ENCODE data around the gene EIF4E1B. TPM values are rescaled to one million over a fixed set of nuclear protein-coding genes. Genes with fewer than 3 reads are reported as not detected.
"Not testable (repeated sequence)": the region's sequence is repeated elsewhere in the genome, so short reads cannot be mapped to it uniquely, and the experiment has no call there.

The EIF4E1B gene
- total and polyA plus RNA-seq, 7 donors, result 0.36 TPM; not detected in 6

DNA sequence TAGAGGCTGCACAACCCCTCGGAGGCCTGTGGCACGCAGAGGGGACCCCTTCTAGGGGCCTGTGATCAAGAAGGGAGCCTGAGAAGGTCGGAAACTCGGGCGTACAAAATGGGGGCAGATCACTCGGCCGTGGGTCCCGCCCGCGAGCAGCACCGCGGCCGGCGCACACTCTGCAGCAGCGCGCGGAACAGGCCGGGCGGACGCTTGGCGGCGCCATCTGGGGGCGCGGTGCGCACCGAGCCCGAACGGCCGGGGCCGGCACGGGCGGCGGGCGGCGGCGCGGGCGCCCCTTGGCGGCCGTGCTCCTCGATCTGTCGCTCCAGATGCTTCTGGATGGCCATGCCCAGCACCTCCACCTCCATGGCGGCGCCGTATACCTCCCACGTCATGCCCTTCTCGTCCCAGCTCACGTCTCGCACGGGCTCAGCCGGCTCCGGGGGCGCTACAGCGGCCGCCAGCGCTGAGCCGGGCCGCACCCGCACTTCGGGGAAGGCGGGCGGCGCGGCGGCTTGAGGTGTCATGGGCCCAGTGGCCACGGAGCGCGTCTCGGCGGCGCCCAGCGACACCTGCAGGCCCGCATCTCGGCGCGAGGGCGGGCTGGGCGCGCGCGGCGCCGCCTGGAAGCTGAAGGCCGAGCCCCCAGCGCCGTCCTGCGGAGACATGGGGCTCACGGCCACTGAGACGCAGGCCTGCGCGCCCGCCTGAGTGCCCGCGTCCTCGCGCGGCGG lies 33.6 kb upstream of the EIF4E1B start:
- Histone ChIP-seq H3K27ac (no peak overlapping the region), H3K36me3 (no peaks in the 10 kb centered on the region), H3K9me3 (no peaks in the 10 kb centered on the region), H3K4me1 (peaks cover 0 to 13% (median 9%) of the 10 kb centered on the region in 4 donors), H3K27me3 (peaks cover 5 to 37% (median 8%) of the 10 kb centered on the region in 3 donors), H3K4me3 (peak overlapping the region in 3 of 4 donors; percentile 30 to 48 (median 46))
- no peak for DNase-seq
- intact Hi-C loops (cut with DNase I), result no loop called here
- 3 to 4% methylated on average over 98 of the region's 98 CpGs for WGBS, 2 donors
- TF ChIP-seq POLR2AphosphoS5 (IDR thresholded peaks at IDR 0.05), result no peak
- no peak for TF ChIP-seq EP300 (IDR thresholded peaks at IDR 0.05)
- TF ChIP-seq, protein P1, sequence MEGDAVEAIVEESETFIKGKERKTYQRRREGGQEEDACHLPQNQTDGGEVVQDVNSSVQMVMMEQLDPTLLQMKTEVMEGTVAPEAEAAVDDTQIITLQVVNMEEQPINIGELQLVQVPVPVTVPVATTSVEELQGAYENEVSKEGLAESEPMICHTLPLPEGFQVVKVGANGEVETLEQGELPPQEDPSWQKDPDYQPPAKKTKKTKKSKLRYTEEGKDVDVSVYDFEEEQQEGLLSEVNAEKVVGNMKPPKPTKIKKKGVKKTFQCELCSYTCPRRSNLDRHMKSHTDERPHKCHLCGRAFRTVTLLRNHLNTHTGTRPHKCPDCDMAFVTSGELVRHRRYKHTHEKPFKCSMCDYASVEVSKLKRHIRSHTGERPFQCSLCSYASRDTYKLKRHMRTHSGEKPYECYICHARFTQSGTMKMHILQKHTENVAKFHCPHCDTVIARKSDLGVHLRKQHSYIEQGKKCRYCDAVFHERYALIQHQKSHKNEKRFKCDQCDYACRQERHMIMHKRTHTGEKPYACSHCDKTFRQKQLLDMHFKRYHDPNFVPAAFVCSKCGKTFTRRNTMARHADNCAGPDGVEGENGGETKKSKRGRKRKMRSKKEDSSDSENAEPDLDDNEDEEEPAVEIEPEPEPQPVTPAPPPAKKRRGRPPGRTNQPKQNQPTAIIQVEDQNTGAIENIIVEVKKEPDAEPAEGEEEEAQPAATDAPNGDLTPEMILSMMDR (IDR thresholded peaks at IDR 0.05), result peak in 1 of 4 experiments; percentile 9

DNA sequence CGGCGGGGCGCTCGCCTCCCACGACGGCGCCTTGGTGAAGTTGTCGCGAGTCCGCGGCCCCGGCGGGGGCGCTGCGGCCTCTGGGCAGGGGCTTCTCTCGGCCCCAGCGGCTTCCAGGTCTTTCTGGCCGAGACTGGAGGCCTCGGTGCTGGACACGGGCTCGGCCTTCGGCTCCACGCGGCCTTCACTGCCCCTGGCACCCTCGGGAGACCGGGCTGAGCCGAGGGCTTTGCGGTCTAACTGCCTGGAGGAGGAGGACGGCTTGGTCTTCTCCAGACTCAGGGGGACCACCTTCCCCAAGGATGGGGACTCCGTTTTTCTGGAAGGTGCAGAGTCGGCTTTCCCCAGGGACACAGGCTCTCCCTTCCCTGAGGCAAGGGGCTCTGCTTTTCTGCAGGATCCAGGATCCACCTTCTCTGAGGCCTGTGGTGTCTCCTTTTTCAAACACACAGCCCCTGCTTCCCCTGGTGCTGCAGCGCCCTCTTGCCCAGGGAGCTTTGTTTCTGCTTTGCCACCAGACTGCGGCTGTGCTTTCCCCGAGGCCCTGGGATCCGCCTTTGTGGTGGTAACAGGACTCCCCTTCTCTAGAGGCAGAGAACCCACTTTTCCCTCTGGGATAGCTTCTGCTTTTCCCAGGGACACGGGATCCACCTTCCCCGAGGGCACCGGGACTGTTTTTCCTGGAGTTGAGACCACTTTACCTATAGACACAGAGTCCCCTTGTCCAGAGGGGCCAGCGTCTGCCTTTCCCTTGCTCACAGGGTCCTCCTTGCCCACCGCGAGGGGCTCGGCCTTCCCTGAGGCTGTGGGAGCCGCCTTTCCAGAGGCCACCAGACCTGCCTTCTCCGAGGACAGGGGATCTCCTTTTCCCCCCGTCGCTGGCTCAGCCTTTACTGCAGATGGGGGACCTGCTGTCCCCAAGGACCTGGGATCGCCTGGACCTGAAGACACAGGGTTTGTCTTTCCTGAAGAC lies 32.8 kb upstream of the EIF4E1B start:
- Histone ChIP-seq H3K36me3 (no peaks in the 10 kb centered on the region), H3K4me3 (peak overlapping the region in 3 of 4 donors; percentile 30 to 48 (median 46)), H3K27ac (no peak overlapping the region), H3K4me1 (peaks cover 0 to 13% (median 9%) of the 10 kb centered on the region in 4 donors), H3K27me3 (peaks cover 5 to 37% (median 8%) of the 10 kb centered on the region in 3 donors), H3K9me3 (no peaks in the 10 kb centered on the region)
- TF ChIP-seq, protein P1 (IDR thresholded peaks at IDR 0.05), result no peak
- TF ChIP-seq EP300 (IDR thresholded peaks at IDR 0.05), result no peak
- no peak for TF ChIP-seq POLR2A (IDR thresholded peaks at IDR 0.05)
- no peak for DNase-seq
- intact Hi-C loops (cut with DNase I), result no loop called here
- WGBS, 2 donors, result 53 to 60% methylated on average over 47 of the region's 47 CpGs

DNA sequence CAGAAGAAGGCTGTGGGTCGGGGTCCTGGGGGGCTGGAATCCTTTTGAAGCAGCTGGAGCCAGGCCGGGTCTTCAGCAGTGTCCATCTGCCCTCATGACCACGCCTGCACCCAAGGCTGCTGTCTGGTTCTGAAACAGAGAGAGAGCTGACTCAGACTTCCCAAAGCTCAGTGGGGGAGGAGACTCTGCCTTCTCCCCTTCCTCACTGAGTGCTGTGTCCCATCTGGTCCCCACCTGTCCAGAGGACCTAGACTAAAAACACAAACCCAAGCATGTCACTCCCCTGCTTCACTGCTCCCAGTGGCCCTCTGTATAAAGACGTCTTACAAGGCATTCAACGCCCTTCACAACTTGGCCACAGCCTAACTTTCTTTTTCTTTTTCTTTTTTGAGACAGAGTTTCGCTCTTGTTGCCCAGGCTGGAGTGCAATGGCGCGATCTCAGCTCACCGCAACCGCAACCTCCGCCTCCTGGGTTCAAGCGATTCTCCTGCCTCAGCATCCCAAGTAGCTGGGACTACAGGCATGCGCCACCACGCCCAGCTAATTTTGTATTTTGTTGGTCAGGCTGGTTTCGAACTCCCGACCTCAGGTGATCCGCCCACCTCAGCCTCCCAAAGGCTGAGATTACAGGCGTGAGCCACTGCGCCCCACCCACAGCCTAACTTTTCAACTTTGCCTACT lies 30.6 kb upstream of the EIF4E1B start:
- H3K27ac ChIP-seq; H3K9me3 ChIP-seq; H3K4me3 ChIP-seq; DNase-seq; intact Hi-C loops (cut with DNase I); H3K36me3 ChIP-seq: not testable (repeated sequence)
- 88 to 91% methylated on average over 19 of the region's 19 CpGs for WGBS, 2 donors
- Histone ChIP-seq H3K27me3 (peaks cover 4 to 22% (median 5%) of the 10 kb centered on the region in 3 donors), H3K4me1 (peaks cover 0 to 13% (median 9%) of the 10 kb centered on the region in 4 donors)

DNA sequence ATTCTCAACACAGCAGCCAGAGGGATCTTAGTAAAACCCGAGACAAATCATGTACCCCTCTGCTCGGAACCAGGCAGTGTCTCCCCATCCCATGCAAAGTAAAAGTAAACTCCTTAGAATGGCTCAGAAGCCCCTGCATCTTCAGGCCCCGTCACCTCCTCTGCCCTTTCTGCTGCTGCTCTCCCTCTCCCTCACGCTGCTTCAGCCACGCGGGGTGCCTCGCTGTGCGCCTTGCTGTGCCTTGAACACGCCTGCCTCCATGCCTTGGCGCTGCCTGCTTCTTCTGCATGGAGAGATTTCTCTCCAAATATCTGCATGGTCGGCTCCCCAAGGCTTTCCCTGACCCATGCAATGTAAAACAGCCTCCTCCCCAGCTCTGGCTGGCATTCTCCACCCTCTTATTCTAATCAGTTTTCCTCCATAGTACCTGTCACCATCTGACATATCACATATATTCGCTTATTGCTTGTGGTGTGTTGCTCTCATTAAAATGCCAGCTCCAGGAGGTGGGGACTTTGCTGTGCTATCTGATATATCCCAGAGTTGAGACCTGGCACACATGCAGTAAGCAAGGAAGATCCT lies 28.5 kb upstream of the EIF4E1B start:
- no peak overlapping the region for H3K4me3 ChIP-seq
- TF ChIP-seq EP300 (IDR thresholded peaks at IDR 0.05), result no peak
- TF ChIP-seq POLR2A (IDR thresholded peaks at IDR 0.05), result no peak
- TF ChIP-seq, protein P1 (IDR thresholded peaks at IDR 0.05), result no peak
- no peak for TF ChIP-seq POLR2AphosphoS5 (IDR thresholded peaks at IDR 0.05)

More for the DNA sequence above, 28.5 kb upstream of the EIF4E1B start:
- Histone ChIP-seq H3K27ac (no peak overlapping the region), H3K9me3 (no peaks in the 10 kb centered on the region), H3K27me3 (peaks cover 0 to 13% (median 0%) of the 10 kb centered on the region in 3 donors), H3K36me3 (no peaks in the 10 kb centered on the region), H3K4me1 (peaks cover 0 to 5% (median 4%) of the 10 kb centered on the region in 4 donors)
- no peak for DNase-seq
- intact Hi-C loops (cut with DNase I), result no loop called here
- WGBS, 2 donors, result 73 to 86% methylated on average over 12 of the region's 12 CpGs
